GM18861 (cell line): ENCODE results near the gene ARNT2.

ENCODE experiments used
- ATAC-seq: cut with Tn5 transposase; IDR thresholded peaks from one replicate; pipeline ENCODE4 v1.9.1; 2021; ENCODE audit not compliant: unreplicated experiment

Gene ARNT2

GRCh38 chr15:80441041-80441440 is 36.9 kb downstream of the ARNT2 start:
- no peak for ATAC-seq

- ATAC-seq, result no peak
These were observed 37.5 kb downstream of the ARNT2 start for GRCh38 chr15:80441714-80442113.

GRCh38 chr15:80442728-80443403 is 38.7 kb downstream of the ARNT2 start:
- ATAC-seq, result no peak

- ATAC-seq, result no peak
These were observed 40.6 kb downstream of the ARNT2 start for GRCh38 chr15:80444680-80445251.

- ATAC-seq, result no peak
These were observed 41.3 kb downstream of the ARNT2 start for GRCh38 chr15:80445300-80446041.

GRCh38 chr15:80447077-80447476 is 42.9 kb downstream of the ARNT2 start:
- ATAC-seq, result no peak

GRCh38 chr15:80449825-80450224 is 45.6 kb downstream of the ARNT2 start:
- ATAC-seq, result no peak

- no peak for ATAC-seq
These were observed 46.7 kb downstream of the ARNT2 start for GRCh38 chr15:80450811-80451321.

GRCh38 chr15:80452166-80452565 is 48.0 kb downstream of the ARNT2 start:
- ATAC-seq, result no peak

GRCh38 chr15:80455051-80455648 is 51.0 kb downstream of the ARNT2 start:
- no peak for ATAC-seq

GRCh38 chr15:80455668-80456442 is 51.7 kb downstream of the ARNT2 start:
- ATAC-seq, result no peak

GRCh38 chr15:80456517-80457492 is 52.6 kb downstream of the ARNT2 start:
- ATAC-seq, result no peak

GRCh38 chr15:80457896-80458295 is 53.7 kb downstream of the ARNT2 start:
- ATAC-seq, result no peak

- ATAC-seq, result no peak
These were observed 54.4 kb downstream of the ARNT2 start for GRCh38 chr15:80458580-80458979.

- no peak for ATAC-seq
These were observed 55.2 kb downstream of the ARNT2 start for GRCh38 chr15:80459380-80459779.

GRCh38 chr15:80459818-80460217 is 55.6 kb downstream of the ARNT2 start:
- ATAC-seq, result no peak

GRCh38 chr15:80461356-80462095 is 57.3 kb downstream of the ARNT2 start:
- no peak for ATAC-seq

GRCh38 chr15:80462111-80462510 is 57.9 kb downstream of the ARNT2 start:
- no peak for ATAC-seq
